ENCODE measurements around the gene PRELID1.
A peak's percentile ranks its signal among the peaks of the same experiment; 100 is the strongest.

DNA sequence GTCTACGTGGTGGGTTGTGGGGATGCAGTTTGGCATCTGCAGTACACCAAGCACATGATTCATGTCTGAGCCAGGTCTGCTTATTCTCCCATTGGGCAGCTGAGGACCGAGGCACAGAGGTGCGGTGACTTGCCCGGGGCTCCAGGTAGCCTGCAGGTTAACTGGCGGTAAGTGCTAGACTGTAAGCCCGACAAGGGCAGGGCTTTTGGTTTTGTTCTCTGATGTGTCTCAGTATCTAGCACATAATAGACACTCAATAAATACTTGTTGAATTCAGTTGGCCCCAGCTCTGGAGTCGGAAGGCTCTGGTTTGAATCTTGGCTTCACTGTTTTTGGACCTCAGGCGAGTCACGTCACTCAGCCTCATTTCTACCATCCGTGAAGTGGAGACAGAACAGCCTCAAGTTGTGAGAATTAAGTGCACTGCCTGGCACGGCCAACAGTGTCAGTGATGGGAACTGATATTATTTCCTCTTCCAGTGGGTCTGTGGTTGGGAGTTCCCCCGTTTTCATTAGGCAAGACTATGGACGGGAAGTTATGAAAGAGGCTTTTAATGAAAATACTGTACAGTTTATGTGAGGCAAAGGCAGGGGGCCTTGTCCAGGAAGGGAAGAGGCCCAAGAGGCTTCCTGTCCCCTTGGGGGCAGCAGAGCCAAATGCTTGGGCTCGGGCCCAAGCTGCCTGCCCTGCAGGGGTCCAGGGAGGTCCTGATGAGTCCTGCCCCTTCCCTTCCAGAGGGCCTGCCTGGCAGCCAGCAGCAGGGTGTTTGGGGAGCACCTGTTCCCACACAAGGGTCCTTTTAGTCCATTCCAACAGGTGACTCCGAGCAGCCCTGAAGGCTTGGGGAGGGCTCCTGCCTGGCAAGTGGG is 3.3 kb downstream of the PRELID1 start:
- TF ChIP-seq, protein P1, sequence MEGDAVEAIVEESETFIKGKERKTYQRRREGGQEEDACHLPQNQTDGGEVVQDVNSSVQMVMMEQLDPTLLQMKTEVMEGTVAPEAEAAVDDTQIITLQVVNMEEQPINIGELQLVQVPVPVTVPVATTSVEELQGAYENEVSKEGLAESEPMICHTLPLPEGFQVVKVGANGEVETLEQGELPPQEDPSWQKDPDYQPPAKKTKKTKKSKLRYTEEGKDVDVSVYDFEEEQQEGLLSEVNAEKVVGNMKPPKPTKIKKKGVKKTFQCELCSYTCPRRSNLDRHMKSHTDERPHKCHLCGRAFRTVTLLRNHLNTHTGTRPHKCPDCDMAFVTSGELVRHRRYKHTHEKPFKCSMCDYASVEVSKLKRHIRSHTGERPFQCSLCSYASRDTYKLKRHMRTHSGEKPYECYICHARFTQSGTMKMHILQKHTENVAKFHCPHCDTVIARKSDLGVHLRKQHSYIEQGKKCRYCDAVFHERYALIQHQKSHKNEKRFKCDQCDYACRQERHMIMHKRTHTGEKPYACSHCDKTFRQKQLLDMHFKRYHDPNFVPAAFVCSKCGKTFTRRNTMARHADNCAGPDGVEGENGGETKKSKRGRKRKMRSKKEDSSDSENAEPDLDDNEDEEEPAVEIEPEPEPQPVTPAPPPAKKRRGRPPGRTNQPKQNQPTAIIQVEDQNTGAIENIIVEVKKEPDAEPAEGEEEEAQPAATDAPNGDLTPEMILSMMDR (IDR thresholded peaks at IDR 0.05 in 8 of 11, conservative IDR thresholded peaks at IDR 0.05 in 3 of 11) = peak in 6 of 11 experiments; percentile 6 to 70 (median 36)
- TF ChIP-seq POLR2A (IDR thresholded peaks at IDR 0.05) (no peak), POLR2AphosphoS5 (IDR thresholded peaks at IDR 0.05) (peak; percentile 62 to 87 (median 80))
